BLaER1 (cell line): ENCODE results near the gene GTF3C5.
A peak's percentile ranks its signal among the peaks of the same experiment; 100 is the strongest.
"Not testable (repeated sequence)": the region's sequence is repeated elsewhere in the genome, so short reads cannot be mapped to it uniquely, and the experiment has no call there.

Experiments
- H3K27ac ChIP-seq: shearing (Covaris generic); formaldehyde crosslinking; 2 replicates; pipeline ENCODE4 v1.8.1; 2022
- H3K27me3 ChIP-seq: shearing (Covaris generic); formaldehyde crosslinking; 2 replicates; pipeline ENCODE4 v1.8.1; 2022
- H3K36me3 ChIP-seq: shearing (Covaris generic); formaldehyde crosslinking; 2 replicates; pipeline ENCODE4 v1.8.1; 2022
- H3K4me1 ChIP-seq: shearing (Covaris generic); formaldehyde crosslinking; 2 replicates; pipeline ENCODE4 v1.8.1; 2022
- H3K4me2 ChIP-seq: shearing (Covaris generic); formaldehyde crosslinking; 2 replicates; pipeline ENCODE4 v1.8.1; 2022
- H3K4me3 ChIP-seq: shearing (Covaris generic); formaldehyde crosslinking; 2 replicates; pipeline ENCODE4 v1.8.1; 2022
- H3K9ac ChIP-seq: shearing (Covaris generic); formaldehyde crosslinking; 2 replicates; pipeline ENCODE4 v1.8.1; 2022
- H3K9me3 ChIP-seq: shearing (Covaris generic); formaldehyde crosslinking; 2 replicates; pipeline ENCODE4 v1.8.1; 2022
- H4K20me1 ChIP-seq: shearing (Covaris generic); formaldehyde crosslinking; 2 replicates; pipeline ENCODE4 v1.8.1; 2022
- Cebpa-rat ChIP-seq: shearing (Covaris generic); IDR thresholded peaks from 2 replicates; pipeline ENCODE4 v1.8.1; 2022

Gene GTF3C5

GRCh38 chr9:133073086-133074014, 42.6 kb downstream of the GTF3C5 start:
- TF ChIP-seq Cebpa-rat, result no peak
- H3K27ac ChIP-seq, result no peak overlapping the region
- H3K27me3 ChIP-seq, result no peaks in the 10 kb centered on the region
- no peak overlapping the region for H3K4me3 ChIP-seq
- no peaks in the 10 kb centered on the region for H4K20me1 ChIP-seq
- peaks cover 22% of the 10 kb centered on the region for H3K4me1 ChIP-seq
- peak overlapping the region; percentile 43 for H3K4me2 ChIP-seq
- peak overlapping the region; percentile 25; the same call in 1 of the 2 replicates for H3K9ac ChIP-seq
- H3K36me3 ChIP-seq, result no peaks in the 10 kb centered on the region; the same call in 1 of the 2 replicates
- no peaks in the 10 kb centered on the region for H3K9me3 ChIP-seq

GRCh38 chr9:133074111-133074651, 43.4 kb downstream of the GTF3C5 start:
- Histone ChIP-seq H3K27ac (no peak overlapping the region), H3K9me3 (no peaks in the 10 kb centered on the region)
- no peak for TF ChIP-seq Cebpa-rat

GRCh38 chr9:133075925-133076630, 45.3 kb downstream of the GTF3C5 start:
- H3K4me2 ChIP-seq, result no peak overlapping the region
- H3K4me1 ChIP-seq, result peaks cover 35% of the 10 kb centered on the region
- H3K9me3 ChIP-seq, result no peaks in the 10 kb centered on the region
- H3K9ac ChIP-seq, result no peak overlapping the region
- H3K27me3 ChIP-seq, result no peaks in the 10 kb centered on the region
- TF ChIP-seq Cebpa-rat, result no peak
- no peaks in the 10 kb centered on the region for H4K20me1 ChIP-seq
- H3K27ac ChIP-seq, result no peak overlapping the region
- H3K36me3 ChIP-seq, result no peaks in the 10 kb centered on the region
- H3K4me3 ChIP-seq, result no peak overlapping the region

More at GRCh38 chr9:133074111-133074651, 43.4 kb downstream of the GTF3C5 start:
- no peak overlapping the region for H3K9ac ChIP-seq
- H4K20me1 ChIP-seq, result no peaks in the 10 kb centered on the region
- no peak overlapping the region for H3K4me3 ChIP-seq
- H3K4me1 ChIP-seq, result peaks cover 22% of the 10 kb centered on the region
- H3K4me2 ChIP-seq, result no peak overlapping the region
- H3K27me3 ChIP-seq, result no peaks in the 10 kb centered on the region
- no peaks in the 10 kb centered on the region; the same call in 1 of the 2 replicates for H3K36me3 ChIP-seq

- H3K9ac ChIP-seq, result no peak overlapping the region
- H4K20me1 ChIP-seq, result no peaks in the 10 kb centered on the region
- no peaks in the 10 kb centered on the region for H3K27me3 ChIP-seq
- no peaks in the 10 kb centered on the region for H3K36me3 ChIP-seq
- no peaks in the 10 kb centered on the region for H3K9me3 ChIP-seq
- H3K4me1 ChIP-seq, result peaks cover 41% of the 10 kb centered on the region
- no peak for TF ChIP-seq Cebpa-rat
- H3K4me2 ChIP-seq, result no peak overlapping the region
- H3K4me3 ChIP-seq, result no peak overlapping the region
- no peak overlapping the region for H3K27ac ChIP-seq
Measured at GRCh38 chr9:133076691-133077090, 45.9 kb downstream of the GTF3C5 start.

- no peak for TF ChIP-seq Cebpa-rat
- Histone ChIP-seq H3K9ac (no peak overlapping the region), H3K4me3 (no peak overlapping the region), H4K20me1 (no peaks in the 10 kb centered on the region), H3K4me1 (peaks cover 32% of the 10 kb centered on the region), H3K27me3 (no peaks in the 10 kb centered on the region), H3K4me2 (no peak overlapping the region), H3K9me3 (no peaks in the 10 kb centered on the region), H3K27ac (no peak overlapping the region), H3K36me3 (no peaks in the 10 kb centered on the region)
Measured at GRCh38 chr9:133078486-133078885, 47.7 kb downstream of the GTF3C5 start.

- H3K27ac ChIP-seq, result no peak overlapping the region
- H3K4me2 ChIP-seq, result peak overlapping the region; percentile 61
- no peaks in the 10 kb centered on the region for H3K9me3 ChIP-seq
- H3K9ac ChIP-seq, result no peak overlapping the region
- peaks cover 33% of the 10 kb centered on the region for H3K4me1 ChIP-seq
- no peaks in the 10 kb centered on the region for H3K36me3 ChIP-seq
- no peaks in the 10 kb centered on the region for H4K20me1 ChIP-seq
- no peaks in the 10 kb centered on the region for H3K27me3 ChIP-seq
- no peak for TF ChIP-seq Cebpa-rat
- H3K4me3 ChIP-seq, result no peak overlapping the region
Measured at GRCh38 chr9:133080161-133080560, 49.4 kb downstream of the GTF3C5 start.

- H3K27me3 ChIP-seq, H4K20me1 ChIP-seq: not testable (repeated sequence)
Measured at GRCh38 chr9:133080786-133081779, 50.3 kb downstream of the GTF3C5 start.

GRCh38 chr9:133081957-133082644, 51.3 kb downstream of the GTF3C5 start:
- not testable (repeated sequence) for H3K4me3 ChIP-seq

More at GRCh38 chr9:133080786-133081779, 50.3 kb downstream of the GTF3C5 start:
- peak overlapping the region; percentile 61 for H3K4me2 ChIP-seq
- not testable (repeated sequence) for H3K9ac ChIP-seq, H3K9me3 ChIP-seq, H3K27ac ChIP-seq, H3K36me3 ChIP-seq, H3K4me3 ChIP-seq
- peaks cover 33% of the 10 kb centered on the region for H3K4me1 ChIP-seq

GRCh38 chr9:133083688-133084087, 52.9 kb downstream of the GTF3C5 start:
- not testable (repeated sequence) for H3K9ac ChIP-seq, H3K36me3 ChIP-seq, H3K27ac ChIP-seq, H3K4me3 ChIP-seq, H4K20me1 ChIP-seq, H3K27me3 ChIP-seq, H3K9me3 ChIP-seq
- peaks cover 46% of the 10 kb centered on the region for H3K4me1 ChIP-seq
- peak overlapping the region; percentile 55; the same call in 1 of the 2 replicates for H3K4me2 ChIP-seq

More at GRCh38 chr9:133081957-133082644, 51.3 kb downstream of the GTF3C5 start:
- H3K27ac ChIP-seq, H3K9me3 ChIP-seq, H3K9ac ChIP-seq, H3K36me3 ChIP-seq, H4K20me1 ChIP-seq, H3K27me3 ChIP-seq: not testable (repeated sequence)
- peak overlapping the region; percentile 61 for H3K4me2 ChIP-seq
- peaks cover 38% of the 10 kb centered on the region for H3K4me1 ChIP-seq

GRCh38 chr9:133086212-133086860, 55.5 kb downstream of the GTF3C5 start:
- H3K9ac ChIP-seq, H3K27ac ChIP-seq, H3K4me3 ChIP-seq, H3K36me3 ChIP-seq, H3K9me3 ChIP-seq, H4K20me1 ChIP-seq, H3K27me3 ChIP-seq: not testable (repeated sequence)
- 0 out of 2 replicates have a peak overlapping the region, but pooled peaks have one; percentile 37 for H3K4me2 ChIP-seq
- H3K4me1 ChIP-seq, result peaks cover 30% of the 10 kb centered on the region
